ENCODE data around the gene IGFBP3. TPM values are rescaled to one million over a fixed set of nuclear protein-coding genes. Genes with fewer than 3 reads are reported as not detected.

The IGFBP3 gene
- total RNA-seq, 1 donor from 2014 or later = 22.0 TPM

- Histone ChIP-seq H3K4me1 (peaks cover 20% of the 10 kb centered on the region), H3K36me3 (no peaks in the 10 kb centered on the region), H3K9ac (no peak overlapping the region), H3F3A (ENCODE audit: low read depth) (peaks cover 17% of the 10 kb centered on the region), H3K9me3 (ENCODE audit: low read depth) (no peaks in the 10 kb centered on the region), H2AFZ (replicated peaks) (no peak overlapping the region), H3K27me3 (peaks cover 43% of the 10 kb centered on the region), H3K27ac (no peak overlapping the region), H3K79me2 (ENCODE audit: low read depth) (no peaks in the 10 kb centered on the region), H4K20me1 (ENCODE audit: low read depth) (peaks cover 16% of the 10 kb centered on the region), H3K4me3 (peak overlapping the region; percentile 13), H3K4me2 (peak overlapping the region; percentile 60)
- Mint-ChIP-seq H3K36me3 (no peaks in the 10 kb centered on the region), H3K9me3 (peaks cover 6% of the 10 kb centered on the region), H3K27me3 (ENCODE audit: insufficient read depth, low read depth) (peaks cover 38% of the 10 kb centered on the region), H3K27ac (no peak overlapping the region), H3K4me3 (no peak overlapping the region), H3K4me1 (peaks cover 24% of the 10 kb centered on the region)
- peak; percentile 22 for DNase-seq (ENCODE audit: low spot score)
- TF ChIP-seq EZH2 (IDR thresholded peaks at IDR 0.05) (no peak), CTCF (IDR thresholded peaks at IDR 0.05) (no peak), EZH2phosphoT487 (IDR thresholded peaks at IDR 0.05) (no peak)
Observed at GRCh38 chr7:45923818-45924217, 2.7 kb upstream of the IGFBP3 start.

DNA sequence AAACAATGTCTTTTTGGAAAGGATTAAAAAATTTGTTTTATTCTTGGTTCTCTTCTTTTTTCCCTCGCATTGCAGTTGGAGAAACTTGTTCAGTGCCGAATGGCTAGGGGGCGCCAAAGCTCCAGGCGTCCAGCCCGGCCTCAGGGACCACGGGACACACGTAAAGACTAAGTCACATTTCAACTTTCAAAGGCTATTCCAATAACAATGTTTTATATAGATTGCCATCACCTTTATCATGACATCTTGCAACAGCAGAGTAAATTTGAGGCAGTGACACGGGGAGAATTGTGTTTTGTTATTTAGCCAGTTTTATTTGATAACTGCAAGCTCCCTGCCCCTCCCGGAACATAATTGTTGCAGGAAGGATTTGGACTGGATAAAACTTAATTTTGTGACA is 2.2 kb upstream of the IGFBP3 start:
- Mint-ChIP-seq H3K27me3 (ENCODE audit: insufficient read depth, low read depth) (peaks cover 43% of the 10 kb centered on the region), H3K4me1 (peaks cover 24% of the 10 kb centered on the region), H3K27ac (no peak overlapping the region), H3K9me3 (peaks cover 2% of the 10 kb centered on the region), H3K4me3 (peak overlapping the region; percentile 85), H3K36me3 (no peaks in the 10 kb centered on the region)
- Histone ChIP-seq H3K9me3 (ENCODE audit: low read depth) (no peaks in the 10 kb centered on the region), H3K4me2 (peak overlapping the region; percentile 78), H3K79me2 (ENCODE audit: low read depth) (no peaks in the 10 kb centered on the region), H3F3A (ENCODE audit: low read depth) (peaks cover 17% of the 10 kb centered on the region), H2AFZ (replicated peaks) (no peak overlapping the region), H3K9ac (no peak overlapping the region), H3K36me3 (no peaks in the 10 kb centered on the region), H3K27me3 (peaks cover 49% of the 10 kb centered on the region), H4K20me1 (ENCODE audit: low read depth) (peaks cover 19% of the 10 kb centered on the region), H3K4me3 (peak overlapping the region; percentile 61), H3K4me1 (peaks cover 20% of the 10 kb centered on the region), H3K27ac (no peak overlapping the region)
- TF ChIP-seq EZH2 (IDR thresholded peaks at IDR 0.05) = no peak
- peak; percentile 98 for TF ChIP-seq CTCF (IDR thresholded peaks at IDR 0.05)
- DNase-seq (ENCODE audit: low spot score) = peak; percentile 87

GRCh38 chr7:45922810-45923209 is 1.7 kb upstream of the IGFBP3 start:
- H3K36me3 ChIP-seq = no peaks in the 10 kb centered on the region
- DNase-seq (ENCODE audit: low spot score) = peak; percentile 15

More at GRCh38 chr7:45922810-45923209, 1.7 kb upstream of the IGFBP3 start:
- Histone ChIP-seq H3K4me3 (peak overlapping the region; percentile 61), H3K27ac (no peak overlapping the region), H3K4me1 (peaks cover 20% of the 10 kb centered on the region), H4K20me1 (ENCODE audit: low read depth) (peaks cover 19% of the 10 kb centered on the region), H3F3A (ENCODE audit: low read depth) (peaks cover 17% of the 10 kb centered on the region), H3K4me2 (peak overlapping the region; percentile 78), H3K79me2 (ENCODE audit: low read depth) (no peaks in the 10 kb centered on the region), H3K9me3 (ENCODE audit: low read depth) (no peaks in the 10 kb centered on the region), H3K27me3 (peaks cover 54% of the 10 kb centered on the region), H2AFZ (replicated peaks) (peak overlapping the region; percentile 11), H3K9ac (no peak overlapping the region)
- Mint-ChIP-seq H3K27me3 (ENCODE audit: insufficient read depth, low read depth) (peaks cover 47% of the 10 kb centered on the region), H3K36me3 (no peaks in the 10 kb centered on the region), H3K4me1 (peaks cover 24% of the 10 kb centered on the region), H3K4me3 (peak overlapping the region; percentile 85), H3K27ac (no peak overlapping the region), H3K9me3 (no peaks in the 10 kb centered on the region)
- TF ChIP-seq CTCF (IDR thresholded peaks at IDR 0.05) = no peak
- no peak for TF ChIP-seq EZH2phosphoT487 (IDR thresholded peaks at IDR 0.05)
